H1 (cell line): ENCODE measurements around the gene SORBS1. TPM values are rescaled to one million over a fixed set of nuclear protein-coding genes. Genes with fewer than 3 reads are reported as not detected.

Experiments
- ATF3 ChIP-seq: IDR thresholded peaks from 2 replicates; pipeline ENCODE4 v1.6.1; 2011; ENCODE audit warnings: low read depth, mild to moderate bottlenecking, low read length; ENCODE audit not compliant: insufficient read depth
- JUND ChIP-seq: IDR thresholded peaks from 2 replicates; pipeline ENCODE4 v1.6.1; 2011; ENCODE audit warnings: mild to moderate bottlenecking, improper control_type of control experiment, low read length
- NANOG ChIP-seq: IDR thresholded peaks from 2 replicates; pipeline ENCODE4 v1.6.1; 2011; ENCODE audit warnings: low read length, low read depth, mild to moderate bottlenecking, inconsistent platforms; ENCODE audit not compliant: insufficient read depth, poor library complexity, severe bottlenecking
- NRF1 ChIP-seq: IDR thresholded peaks from 2 replicates; pipeline ENCODE4 v1.6.1; 2011; ENCODE audit warnings: mild to moderate bottlenecking, low read depth, low read length, improper control_type of control experiment
- RAD21 ChIP-seq, 2 experiments: IDR thresholded peaks in 1 of 2; conservative IDR thresholded peaks in 1 of 2; 2 replicates each; pipeline ENCODE4 v1.6.1; 2011; ENCODE audit warnings: low read depth in 2 of 2, low read length in 2 of 2, improper control_type of control experiment in 1 of 2, inconsistent platforms in 1 of 2, mild to moderate bottlenecking in 1 of 2, moderate library complexity in 1 of 2
- ZNF274 ChIP-seq: IDR thresholded peaks from 2 replicates; pipeline ENCODE4 v1.7.0; 2012; ENCODE audit warnings: low read length, borderline replicate concordance; ENCODE audit errors: extremely low read depth
- polyA plus RNA-seq, 7 experiments: library from polyadenylated mRNA; depleted of rRNA in 3 of 7; stranded (reverse) in 5 of 7; unstranded in 2 of 7; fragments of >200 nt in 5 of 7; fragments of 200-250 nt in 2 of 7; gene quantifications; 1 replicate in 5 of 7; 2 replicates in 1 of 7; 4 replicates in 1 of 7; pipeline versions ENCODE4 v1.2.1 to v1.2.3, GENCODE V29; 2011 to 2013; ENCODE audit warnings: missing spikeins in 2 of 7, mixed read lengths in 2 of 7
- total RNA-seq: library from RNA; stranded (reverse); fragmentation: NEBNext Ultra II Directional; extraction: Animal tissue kit (Norgen Biotek cat#: 25700); gene quantifications from 2 replicates; pipeline ENCODE4 v1.2.1, GENCODE V29; 2021

Gene SORBS1
- total and polyA plus RNA-seq, 2 of the 8 experiments (the other 6 are each of a cell fraction or from before 2014, with no cell fraction given) = 16.0 to 35.0 TPM

GRCh38 chr10:95389176-95389575 lies 172.0 kb downstream of the SORBS1 start (continued):
- TF ChIP-seq ATF3 = no peak
- TF ChIP-seq NRF1 = no peak
- TF ChIP-seq JUND = no peak
- TF ChIP-seq ZNF274 = no peak
- TF ChIP-seq RAD21 (IDR thresholded peaks at IDR 0.05 in 1 of 2, conservative IDR thresholded peaks at IDR 0.05 in 1 of 2; ENCODE audit: low read depth in 2 of 2, low read length in 2 of 2) = no peak
- TF ChIP-seq NANOG = no peak
